Measurements from ENCODE around the gene FBN2.

Gene FBN2

DNA sequence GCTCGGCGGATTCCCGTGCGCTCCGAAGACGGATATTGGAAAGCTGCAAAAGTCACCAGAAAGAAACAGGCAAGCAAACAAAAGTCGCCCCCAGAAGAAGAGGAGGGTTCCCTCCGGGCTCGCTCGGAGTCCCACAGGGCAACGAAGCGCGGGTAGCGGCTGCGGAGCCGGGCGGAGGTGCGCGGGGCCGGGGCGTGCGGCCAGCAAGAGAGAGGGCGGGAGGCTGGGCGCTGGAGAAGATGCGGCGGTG is at the start of gene FBN2:
FBN2 (minus strand) TSS at position 246 of the 250 bp plus-strand sequence. CDS start 642 bp downstream, outside the sequence.
- no peak for DNase-seq (ENCODE audit: low spot score)

DNA sequence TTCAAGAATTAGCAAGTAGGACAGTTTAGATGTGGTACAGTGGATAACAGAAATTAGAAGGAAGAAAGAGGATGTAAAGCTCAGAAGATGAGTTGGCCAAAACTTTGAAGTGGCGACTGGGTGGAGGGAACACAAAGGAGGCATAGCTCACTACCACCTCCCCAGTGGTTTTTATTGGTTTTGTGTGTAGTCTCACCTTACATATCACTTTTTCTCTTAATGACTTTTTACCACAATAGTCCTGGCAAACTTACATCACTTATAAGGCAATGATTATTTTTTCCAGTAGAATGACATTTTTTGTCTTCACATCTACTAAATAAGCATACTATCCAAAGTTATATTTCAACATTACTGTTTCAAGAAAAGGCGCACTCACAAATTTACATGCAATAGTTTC is 49.2 kb upstream of the FBN2 start:
- no peak for DNase-seq (ENCODE audit: low spot score)

DNA sequence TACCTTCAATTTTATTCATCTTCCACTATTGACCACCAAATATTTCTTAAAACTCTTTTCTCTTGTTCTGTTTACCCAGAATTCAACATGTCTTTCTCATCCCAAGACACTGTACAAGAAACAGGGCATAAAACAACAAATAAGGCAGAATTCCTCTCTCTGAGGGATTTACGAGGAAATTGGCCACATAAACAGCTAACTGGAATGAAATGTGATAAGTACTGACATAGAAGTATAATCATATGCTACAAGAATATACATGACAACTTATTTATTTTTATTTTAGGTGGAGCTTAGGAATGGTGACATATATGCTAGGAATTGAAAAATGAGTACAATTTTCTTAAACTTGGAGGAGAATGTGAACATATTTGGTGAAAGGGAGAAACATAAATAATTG is 48.8 kb upstream of the FBN2 start:
- DNase-seq (ENCODE audit: low spot score) = no peak

DNA sequence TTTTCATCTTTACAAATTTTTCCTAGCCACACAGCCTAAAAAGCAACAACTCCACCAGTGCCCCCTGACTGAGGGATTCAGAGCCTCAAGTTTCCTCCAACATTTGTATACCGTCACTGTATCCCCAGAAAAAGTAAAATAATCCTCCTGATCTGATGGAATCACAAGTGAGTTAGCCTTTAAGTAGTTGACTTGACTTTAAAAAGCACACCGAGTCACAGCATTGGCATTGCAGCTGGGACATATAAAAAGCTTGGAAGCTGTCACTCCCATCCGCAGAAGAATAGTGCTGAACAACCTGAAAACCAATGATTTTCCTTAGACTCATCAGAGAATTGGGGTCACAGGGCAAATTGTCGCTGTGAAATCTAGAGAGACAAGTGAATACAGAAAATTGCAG is 41.6 kb upstream of the FBN2 start:
- no peak for DNase-seq (ENCODE audit: low spot score)

DNA sequence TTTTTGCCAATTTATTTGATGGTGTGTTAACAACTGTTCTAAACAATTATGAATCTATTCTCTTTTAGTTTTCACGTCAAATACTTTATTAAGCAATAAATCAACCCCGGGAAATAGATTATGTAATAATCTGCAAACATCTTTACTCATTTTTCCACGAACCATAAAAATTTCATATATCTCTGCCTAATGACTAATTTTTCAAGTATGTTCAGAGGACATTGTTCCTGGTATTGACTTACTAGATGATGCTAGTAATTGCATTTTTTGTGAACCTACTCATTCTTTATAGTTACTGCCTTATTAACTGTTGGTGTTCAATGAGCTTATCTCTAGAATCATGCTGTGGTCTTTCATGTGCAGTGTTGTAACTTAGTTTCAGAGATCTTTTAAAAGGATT is 41.0 kb upstream of the FBN2 start:
- no peak for DNase-seq (ENCODE audit: low spot score)

DNA sequence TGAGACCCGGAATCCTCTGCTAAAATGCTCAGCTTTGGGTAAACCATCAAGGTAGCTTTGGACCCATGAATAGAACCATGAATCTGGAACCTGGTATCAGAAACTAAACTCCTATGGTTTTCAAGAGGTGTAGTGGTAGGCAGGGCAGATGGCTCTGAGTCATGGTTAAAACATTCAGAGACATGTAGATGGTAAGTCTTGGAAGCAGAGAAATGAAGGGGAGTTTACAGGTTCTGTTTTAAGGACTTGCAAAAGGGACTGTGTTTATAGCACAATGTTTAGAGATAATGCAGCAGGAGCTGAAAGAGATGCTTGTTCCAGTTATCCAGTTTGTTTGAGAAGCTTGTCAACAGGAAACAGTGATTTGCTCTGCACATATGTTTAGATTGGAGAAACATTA is 36.0 kb upstream of the FBN2 start:
- DNase-seq (ENCODE audit: low spot score) = no peak

DNA sequence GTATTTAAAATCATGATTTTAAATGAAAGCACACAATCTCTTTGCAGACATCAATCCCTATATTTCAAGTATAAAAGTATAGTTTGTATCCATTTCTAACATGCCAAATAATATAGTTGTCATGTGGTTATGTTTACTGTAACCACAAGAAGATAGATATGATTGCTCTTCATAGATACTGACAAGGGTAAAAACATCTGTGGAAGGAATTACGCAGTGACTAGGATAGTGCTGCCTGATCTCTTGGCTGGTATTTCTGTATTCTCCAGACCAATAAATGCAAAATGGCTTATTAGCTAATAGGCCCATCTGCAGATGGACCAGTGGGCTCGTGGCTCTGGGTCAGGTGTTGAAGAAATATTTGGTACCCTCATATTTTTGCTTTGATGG is 34.9 kb upstream of the FBN2 start:
- DNase-seq (ENCODE audit: low spot score) = no peak

DNA sequence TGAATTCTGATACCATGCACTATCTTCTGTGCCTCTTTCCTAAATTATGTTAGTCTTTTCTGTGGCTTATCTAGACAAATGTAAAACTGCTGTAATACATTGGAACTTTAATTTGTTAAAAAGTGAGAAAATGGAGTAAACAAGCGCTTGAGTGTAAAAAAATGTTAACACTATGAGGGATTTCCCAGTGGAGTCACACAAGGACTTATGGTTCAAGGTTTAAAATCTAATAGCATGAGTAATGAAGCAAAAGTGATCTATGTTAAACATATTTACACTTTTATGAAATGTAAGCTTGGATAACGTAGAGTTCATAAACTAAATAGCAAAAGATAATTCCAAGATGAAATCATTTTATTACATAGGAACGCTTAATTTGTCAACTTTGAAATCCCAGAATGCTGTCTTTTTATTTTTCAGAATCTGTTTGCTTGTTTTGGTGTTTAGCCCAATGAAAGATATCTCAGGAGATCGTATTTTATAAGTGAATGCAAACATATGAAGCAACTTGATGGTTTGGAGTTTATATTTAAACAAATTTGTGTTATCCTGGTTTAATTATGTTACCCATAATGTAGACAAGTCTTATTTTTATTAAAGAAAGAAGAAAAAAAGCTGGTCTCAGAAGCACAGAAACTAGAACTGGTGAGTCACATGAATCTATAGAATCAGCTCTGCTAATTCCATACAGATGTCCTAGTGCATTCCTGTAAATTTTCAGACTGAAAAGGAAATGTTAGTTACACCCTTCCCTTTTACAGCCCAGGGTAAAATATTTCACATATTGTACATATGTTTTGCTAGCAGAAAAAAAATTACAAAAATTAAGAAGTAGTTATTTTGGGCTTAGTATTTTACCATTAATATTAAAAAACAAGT is 34.2 kb upstream of the FBN2 start:
- no peak for DNase-seq (ENCODE audit: low spot score)

DNA sequence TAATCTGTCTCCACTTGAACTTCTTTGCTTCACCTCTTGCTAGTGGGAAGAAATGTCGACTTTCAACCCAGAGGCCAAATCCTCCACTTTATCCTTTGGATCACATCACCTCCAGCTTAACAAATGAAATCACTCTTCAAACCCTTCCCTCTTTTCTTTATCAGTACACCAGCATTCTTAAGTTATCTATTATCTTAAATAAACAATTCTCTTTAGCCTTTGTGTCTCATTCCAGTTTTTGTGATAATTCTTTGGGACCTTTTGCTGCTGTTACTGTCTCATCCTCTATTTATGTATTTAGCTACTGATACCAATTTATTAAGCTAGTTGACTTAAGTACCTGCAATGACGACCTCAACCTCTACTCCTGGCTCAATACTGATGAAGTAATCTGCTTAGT is 28.1 kb upstream of the FBN2 start:
- no peak for DNase-seq (ENCODE audit: low spot score)

DNA sequence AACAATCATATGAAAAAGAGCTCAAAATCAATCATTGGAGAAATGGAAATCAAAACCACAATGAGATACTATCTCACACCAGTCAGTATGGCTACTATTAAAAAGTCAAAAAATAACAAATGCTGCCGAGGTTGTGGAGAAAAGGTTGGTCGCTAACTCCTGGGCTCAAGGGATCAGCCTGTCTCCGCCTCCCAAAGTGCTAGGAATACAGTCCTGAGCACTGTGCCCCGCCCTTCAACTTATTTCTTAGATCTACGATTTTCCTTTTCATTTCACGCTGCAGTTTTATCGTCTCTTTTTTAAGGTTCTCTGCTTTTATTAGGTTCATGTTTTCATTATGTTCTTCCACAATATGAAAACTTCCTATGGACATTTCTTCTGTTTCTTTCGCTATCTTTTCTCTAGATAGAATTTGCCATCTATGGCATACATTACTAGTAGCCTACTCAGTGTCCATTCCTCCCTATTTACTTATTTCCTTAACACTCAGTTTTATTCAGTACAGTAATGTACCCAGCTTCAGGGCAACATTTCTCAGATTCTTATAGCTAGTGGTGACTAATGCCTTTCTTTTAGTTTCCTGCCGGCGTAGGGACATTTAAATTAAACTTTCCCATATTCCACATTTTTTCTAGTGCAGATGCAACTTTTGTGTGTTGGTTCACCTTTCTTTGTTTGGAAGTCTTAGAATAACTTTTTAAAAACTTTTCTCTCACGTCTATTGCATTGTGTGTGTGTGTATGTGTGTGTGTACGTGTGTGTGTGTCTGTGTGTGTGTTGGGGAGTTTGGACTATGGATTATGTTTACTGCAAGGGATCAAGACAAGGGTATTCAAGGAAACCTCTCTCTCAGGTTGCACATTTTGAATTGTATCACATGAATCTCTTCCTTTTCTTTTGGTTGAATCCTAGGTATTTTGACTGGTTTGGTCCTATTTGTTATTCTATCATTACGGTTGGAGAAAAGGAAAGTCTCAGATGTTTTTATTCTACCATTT is 21.6 kb upstream of the FBN2 start:
- no peak for DNase-seq (ENCODE audit: low spot score)

DNA sequence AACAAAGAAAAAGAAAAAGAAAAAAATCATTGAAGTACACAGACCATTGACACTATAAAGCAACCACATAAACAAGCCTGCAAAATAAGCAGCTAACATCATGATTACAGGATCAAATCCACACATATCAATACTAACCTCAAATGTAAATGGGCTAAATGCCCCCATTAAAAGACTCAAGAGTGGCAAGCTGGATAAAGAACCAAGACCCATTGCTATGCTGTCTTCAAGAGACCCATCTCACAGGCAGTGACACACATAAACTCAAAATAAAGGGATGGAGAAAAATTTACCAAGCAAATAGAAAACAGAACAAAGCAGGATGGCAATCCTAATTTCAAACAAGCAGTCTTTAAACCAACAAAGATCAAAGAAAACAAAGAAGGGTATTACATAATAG is 15.7 kb upstream of the FBN2 start:
- no peak for DNase-seq (ENCODE audit: low spot score)

DNA sequence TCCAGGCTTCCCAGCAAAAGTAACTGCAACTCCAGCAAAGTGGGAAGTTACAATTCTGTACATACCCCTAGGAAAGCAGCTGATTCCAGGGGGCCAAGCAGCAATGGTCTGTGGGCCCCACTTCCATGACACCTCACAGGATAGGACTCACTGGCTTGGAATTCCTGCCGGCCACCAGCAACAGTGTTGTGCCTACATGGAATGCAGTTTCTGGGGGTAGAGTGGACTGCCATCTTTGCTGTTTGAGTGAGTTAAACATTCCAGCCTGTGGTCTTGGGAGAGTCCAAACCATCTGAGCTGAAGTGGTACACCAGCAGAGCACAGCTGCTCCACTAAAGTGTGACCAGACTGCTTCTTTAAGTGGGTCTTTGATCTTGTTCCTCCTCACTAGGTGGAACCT is 13.4 kb upstream of the FBN2 start:
- no peak for DNase-seq (ENCODE audit: low spot score)

DNA sequence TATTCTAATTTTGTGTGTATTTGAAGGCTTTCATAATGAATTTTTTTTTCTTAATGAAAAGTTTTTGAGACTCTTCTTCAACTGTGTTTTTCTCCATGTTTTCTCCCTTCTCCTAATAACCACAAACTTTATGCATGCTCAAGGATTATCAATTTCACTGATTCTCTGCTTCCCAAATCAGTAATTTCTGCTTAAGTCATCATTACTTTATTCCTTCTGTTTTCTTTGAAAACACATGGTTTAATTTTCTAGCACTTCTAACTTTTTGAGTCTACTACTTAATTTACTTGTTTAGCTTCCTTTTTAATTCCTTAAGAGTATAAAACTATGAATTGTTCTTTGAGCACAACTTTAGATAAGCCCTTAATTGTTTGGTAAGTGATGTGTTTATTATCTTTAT is 11.5 kb upstream of the FBN2 start:
- DNase-seq (ENCODE audit: low spot score) = no peak

DNA sequence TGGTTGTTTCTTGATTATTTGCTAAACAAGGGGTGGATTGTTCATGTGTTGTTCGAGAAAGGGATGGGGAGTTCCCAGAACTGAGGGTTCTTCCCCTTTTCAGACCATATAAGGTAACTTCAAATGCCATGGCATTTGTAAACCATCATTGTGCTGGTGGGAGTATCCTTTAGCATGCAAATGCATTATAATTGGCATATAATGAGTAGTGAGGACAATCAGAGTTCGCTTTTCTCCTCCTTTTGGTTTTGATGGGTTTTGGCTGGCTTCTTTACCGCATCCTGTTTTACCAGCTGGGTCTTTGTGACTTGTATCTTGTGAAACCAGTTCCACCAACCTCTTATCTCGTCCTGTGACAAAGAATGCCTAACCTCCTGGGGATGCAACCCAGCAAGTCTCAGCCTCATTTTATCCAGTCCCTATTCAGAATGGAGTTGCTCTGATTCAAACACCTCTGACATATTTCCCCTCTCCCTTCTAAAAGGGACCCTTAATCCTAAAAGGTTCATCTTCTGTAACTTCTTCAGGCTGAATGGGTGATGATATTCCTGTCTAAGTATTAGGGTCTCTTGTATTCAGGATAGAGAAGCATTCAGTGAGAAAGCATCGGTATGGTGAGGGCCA is 8.7 kb upstream of the FBN2 start:
- no peak for DNase-seq (ENCODE audit: low spot score)

DNA sequence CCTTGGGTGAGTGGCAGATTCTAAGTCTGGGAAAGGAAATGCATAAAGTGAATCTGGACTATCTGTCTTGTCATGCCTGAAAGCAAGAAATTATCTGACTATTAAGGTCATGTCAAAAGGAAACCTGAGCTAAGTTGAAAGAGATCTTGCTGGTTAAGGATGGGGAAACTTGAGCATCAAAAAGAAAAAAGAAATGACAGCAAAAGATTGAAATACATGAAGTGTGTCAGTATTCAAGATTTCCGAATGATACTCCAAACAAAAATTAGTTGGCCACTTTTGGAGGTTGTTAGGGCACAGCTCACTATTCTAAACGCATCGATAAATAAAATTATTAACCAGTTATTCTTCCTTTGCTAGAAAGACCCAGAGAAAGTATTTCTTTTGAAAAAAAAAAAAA is 3.3 kb upstream of the FBN2 start:
- DNase-seq (ENCODE audit: low spot score) = no peak

DNA sequence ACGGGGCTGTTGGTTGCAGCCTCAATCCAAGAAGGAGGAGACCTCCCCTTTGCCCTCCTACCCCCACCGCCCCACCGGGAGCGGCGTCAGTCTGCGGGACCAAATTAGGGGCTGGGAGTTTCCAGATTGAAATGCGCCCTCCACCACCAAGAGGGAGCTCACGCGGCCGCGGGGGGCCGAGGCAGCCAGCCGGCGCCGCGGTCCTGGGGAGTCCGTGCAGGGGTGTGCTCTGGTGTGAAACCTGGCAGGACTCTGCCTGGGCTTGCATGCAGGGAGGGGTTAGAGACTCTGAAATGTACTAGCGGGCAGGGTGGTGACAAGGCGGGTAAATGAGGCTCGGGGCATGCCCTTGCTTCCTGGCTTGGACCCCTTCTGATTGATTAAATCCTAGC is 989 bp upstream of the FBN2 start:
- no peak for DNase-seq (ENCODE audit: low spot score)

DNA sequence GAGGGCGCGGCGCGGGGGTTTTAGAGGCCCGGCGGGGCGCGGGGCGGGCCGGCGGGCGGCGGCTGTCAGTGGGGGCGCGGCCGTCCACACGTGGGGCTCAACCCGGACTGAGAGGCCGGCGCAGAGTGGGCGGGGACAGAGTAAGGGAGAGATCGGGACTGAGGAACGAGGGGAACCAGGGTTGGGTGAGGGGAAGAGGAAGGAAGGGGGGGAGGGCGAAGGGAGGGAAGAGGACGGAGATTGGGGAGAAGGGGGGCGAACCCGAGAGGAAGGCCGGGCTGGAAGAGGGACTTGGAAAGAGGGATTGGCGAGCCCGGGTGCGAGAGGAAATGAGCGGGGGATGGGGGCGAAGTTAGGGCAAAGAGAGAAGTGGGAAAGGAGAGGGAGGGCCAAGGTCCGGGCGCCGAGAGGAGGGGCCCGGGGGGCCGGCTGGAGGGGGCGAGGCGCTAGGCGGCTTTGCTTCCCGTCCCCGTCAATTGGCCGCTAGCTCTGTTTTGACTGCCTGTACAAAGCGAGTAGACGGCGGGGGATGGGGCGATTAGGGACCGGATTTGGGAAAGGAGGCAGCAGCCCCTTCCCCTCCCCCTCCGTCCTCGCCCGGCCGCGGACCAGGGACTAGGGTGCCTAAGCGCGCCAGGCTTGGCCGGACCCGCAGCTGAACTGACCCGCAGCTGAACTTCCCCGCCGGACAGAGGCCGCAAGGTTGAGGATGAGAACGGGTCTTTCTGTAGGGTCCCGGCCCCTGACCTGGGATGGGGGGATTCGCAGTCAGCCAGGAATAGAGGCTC is 399 bp upstream of the FBN2 start:
- DNase-seq (ENCODE audit: low spot score) = no peak

DNA sequence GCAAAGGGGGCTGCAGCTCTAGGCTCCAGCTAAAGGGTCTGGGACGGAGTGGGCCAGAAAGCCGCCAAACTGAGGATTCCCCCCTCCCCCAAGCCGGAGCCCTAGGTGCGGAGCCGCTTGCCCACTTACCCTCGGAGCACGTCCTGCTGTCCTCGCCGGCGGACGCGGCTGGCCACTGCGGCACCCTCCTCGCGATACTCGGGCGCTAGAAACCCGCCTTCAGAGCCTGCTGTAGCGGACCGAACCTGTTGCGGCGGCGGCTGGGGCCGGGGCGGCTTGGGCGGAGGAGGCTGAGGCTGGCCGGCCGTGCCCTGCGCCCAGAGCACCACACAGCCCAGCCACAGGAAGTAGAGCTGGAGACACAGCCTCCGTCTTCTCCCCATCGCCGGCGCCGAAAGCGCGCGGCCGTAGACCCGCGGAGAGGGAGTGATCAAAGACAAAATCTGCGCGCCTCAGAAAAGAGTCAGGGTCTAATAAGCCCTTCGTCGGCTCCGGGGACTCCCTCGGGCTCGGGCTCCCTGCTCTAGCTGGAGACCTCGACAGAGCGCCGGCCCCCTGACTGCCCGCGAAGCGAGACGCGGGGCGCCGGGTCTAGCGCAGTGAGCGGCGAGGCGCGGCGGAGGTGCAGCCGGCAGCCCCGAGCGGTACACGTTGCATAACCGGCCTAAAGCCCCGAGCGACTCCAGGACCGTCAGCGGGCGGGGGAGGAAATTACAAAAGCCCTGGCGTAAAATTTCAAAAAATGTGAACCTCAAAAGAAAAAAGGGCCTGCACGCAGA is 635 bp downstream of the FBN2 start:
- no peak for DNase-seq (ENCODE audit: low spot score)

DNA sequence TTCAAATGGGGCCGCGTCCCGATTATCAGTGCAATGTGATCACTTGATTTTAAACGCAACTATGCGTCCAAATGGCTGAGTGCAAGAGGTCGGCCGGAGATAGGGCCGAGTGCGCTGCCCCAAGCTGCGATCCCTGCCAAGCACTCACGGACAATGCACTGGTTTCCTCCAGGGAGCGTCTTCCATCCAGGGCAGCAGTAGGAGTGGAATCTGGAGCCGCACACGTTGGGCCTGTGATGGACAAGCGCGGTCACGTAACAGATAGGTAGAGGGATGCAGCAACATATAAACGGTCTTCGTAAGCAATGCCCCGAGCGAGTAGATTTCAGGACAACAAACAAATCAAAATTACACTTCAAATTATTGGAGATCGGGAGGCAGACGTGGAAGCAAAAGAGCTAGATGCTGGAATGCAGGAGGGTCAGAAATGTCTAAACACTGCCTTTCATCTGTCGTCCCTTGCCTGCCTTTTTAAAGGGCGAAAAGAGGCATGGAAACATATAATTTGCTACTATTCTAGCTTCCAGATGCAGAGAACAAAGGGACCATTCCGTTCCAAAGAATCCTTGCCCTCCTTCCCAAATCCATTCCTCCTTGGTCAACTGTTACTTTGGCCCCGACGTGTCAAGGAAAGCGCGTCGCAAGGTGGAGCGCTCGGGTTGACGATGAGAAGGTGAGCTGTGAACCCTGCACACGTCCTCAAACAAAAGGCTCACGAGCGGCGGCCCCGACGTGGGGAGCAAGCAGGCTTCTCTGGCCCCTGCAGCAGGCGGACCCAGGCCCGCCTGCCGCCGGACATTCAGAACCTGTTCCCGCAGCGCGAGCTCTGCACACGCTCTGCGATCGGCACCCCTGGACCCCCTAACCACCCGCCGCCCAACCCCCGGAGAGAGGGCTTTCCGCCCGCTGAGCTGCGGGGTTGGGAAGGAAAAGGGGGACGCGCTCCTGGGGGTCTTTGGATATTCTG is 1.5 kb downstream of the FBN2 start:
- DNase-seq (ENCODE audit: low spot score) = no peak

DNA sequence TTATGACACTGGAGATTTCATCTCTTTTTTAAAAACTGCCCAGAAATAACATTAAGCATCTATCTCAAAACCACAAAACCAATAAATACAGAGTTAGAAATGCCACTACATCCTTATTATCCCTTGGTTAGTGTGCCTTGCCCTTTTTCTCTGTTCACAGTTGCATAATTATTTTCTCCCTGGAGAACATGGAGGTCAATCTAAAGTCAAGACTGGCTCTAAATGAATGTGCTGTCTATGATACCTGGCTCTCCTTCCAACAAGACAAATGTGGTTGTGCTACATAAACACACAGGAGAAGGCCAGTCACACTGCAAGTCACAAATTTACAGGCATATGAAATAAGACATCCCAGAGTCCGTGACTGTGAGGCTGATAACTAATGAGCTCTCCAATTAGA is 2.8 kb downstream of the FBN2 start:
- no peak for DNase-seq (ENCODE audit: low spot score)
